Endothelial cell of umbilical vein (primary cell): Measurements from ENCODE around the gene CACNB4.

Source experiments
- CTCF ChIP-seq, 2 donors: IDR thresholded peaks; 1 replicate in 1 of 2; 2 replicates in 1 of 2; pipeline ENCODE4 v1.5.1; 2011; ENCODE audit warnings: low read length in 2 of 2, mild to moderate bottlenecking in 2 of 2, moderate library complexity in 2 of 2, control low read depth in 1 of 2, inconsistent platforms in 1 of 2, low read depth in 1 of 2; ENCODE audit not compliant: insufficient read depth in 1 of 2; ENCODE audit errors: extremely low read depth in 1 of 2
- EZH2 ChIP-seq: IDR thresholded peaks from 2 replicates; pipeline ENCODE4 v1.6.1; 2012; ENCODE audit warnings: borderline replicate concordance, low read depth, mild to moderate bottlenecking, moderate library complexity, low read length, inconsistent platforms; ENCODE audit not compliant: severe bottlenecking
- FOS ChIP-seq: IDR thresholded peaks from 2 replicates; pipeline ENCODE4 v1.6.1; 2011; ENCODE audit warnings: mild to moderate bottlenecking, low read length, moderate library complexity, borderline replicate concordance; ENCODE audit not compliant: insufficient read depth
- POLR2A ChIP-seq: IDR thresholded peaks from 2 replicates; pipeline ENCODE4 v1.6.1; 2012; ENCODE audit warnings: low read depth, mild to moderate bottlenecking, control low read depth, low read length

DNA sequence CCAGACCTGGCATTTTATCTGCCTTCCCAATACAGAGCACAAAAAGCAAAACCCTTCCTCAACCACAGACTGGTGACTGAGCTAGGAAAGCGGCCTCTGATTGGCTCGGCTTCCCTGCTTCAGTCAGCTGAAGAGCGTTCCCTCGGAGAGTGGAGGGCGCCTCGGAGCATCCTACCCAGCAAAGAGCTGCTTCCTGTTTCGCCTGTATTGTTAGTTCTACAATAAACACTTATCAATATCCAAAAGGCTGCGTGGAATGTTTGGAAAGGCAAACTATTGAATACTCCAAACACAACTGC lies 125.0 kb downstream of the CACNB4 start:
- no peak for TF ChIP-seq CTCF (IDR thresholded peaks at IDR 0.05; ENCODE audit: extremely low read depth in 1 of 2, insufficient read depth in 1 of 2, low read depth in 1 of 2, low read length in 2 of 2)
- no peak for TF ChIP-seq POLR2A
- no peak for TF ChIP-seq FOS
- no peak for TF ChIP-seq EZH2
